HL-60 (cell line): ENCODE data around the gene MBD3L5.

Experiments used
- CTCF ChIP-seq: IDR thresholded peaks from one replicate; pipeline ENCODE4 v1.5.1; 2011; ENCODE audit warnings: low read length, control low read depth, inconsistent platforms; ENCODE audit not compliant: insufficient read depth
- GABPA ChIP-seq: IDR thresholded peaks from 2 replicates; pipeline ENCODE4 v1.6.1; 2012; ENCODE audit warnings: low read depth
- TF ChIP-seq, protein P1 (sequence below): IDR thresholded peaks from 2 replicates; pipeline ENCODE4 v1.6.1; 2012; ENCODE audit warnings: low read depth; ENCODE audit not compliant: insufficient replicate concordance

- TF ChIP-seq, protein P1, sequence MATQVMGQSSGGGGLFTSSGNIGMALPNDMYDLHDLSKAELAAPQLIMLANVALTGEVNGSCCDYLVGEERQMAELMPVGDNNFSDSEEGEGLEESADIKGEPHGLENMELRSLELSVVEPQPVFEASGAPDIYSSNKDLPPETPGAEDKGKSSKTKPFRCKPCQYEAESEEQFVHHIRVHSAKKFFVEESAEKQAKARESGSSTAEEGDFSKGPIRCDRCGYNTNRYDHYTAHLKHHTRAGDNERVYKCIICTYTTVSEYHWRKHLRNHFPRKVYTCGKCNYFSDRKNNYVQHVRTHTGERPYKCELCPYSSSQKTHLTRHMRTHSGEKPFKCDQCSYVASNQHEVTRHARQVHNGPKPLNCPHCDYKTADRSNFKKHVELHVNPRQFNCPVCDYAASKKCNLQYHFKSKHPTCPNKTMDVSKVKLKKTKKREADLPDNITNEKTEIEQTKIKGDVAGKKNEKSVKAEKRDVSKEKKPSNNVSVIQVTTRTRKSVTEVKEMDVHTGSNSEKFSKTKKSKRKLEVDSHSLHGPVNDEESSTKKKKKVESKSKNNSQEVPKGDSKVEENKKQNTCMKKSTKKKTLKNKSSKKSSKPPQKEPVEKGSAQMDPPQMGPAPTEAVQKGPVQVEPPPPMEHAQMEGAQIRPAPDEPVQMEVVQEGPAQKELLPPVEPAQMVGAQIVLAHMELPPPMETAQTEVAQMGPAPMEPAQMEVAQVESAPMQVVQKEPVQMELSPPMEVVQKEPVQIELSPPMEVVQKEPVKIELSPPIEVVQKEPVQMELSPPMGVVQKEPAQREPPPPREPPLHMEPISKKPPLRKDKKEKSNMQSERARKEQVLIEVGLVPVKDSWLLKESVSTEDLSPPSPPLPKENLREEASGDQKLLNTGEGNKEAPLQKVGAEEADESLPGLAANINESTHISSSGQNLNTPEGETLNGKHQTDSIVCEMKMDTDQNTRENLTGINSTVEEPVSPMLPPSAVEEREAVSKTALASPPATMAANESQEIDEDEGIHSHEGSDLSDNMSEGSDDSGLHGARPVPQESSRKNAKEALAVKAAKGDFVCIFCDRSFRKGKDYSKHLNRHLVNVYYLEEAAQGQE = no peak
- no peak for TF ChIP-seq CTCF
- TF ChIP-seq GABPA = no peak
Observed at GRCh38 chr19:7076151-7076550, 45.8 kb downstream of the MBD3L5 start.
